Small intestine (tissue), 7 donors: ENCODE measurements around the gene APBB1IP. TPM values are rescaled to one million over a fixed set of nuclear protein-coding genes. Genes with fewer than 3 reads are reported as not detected.
"Not testable (repeated sequence)": the region's sequence is repeated elsewhere in the genome, so short reads cannot be mapped to it uniquely, and the experiment has no call there.

Experiments used
- DNase-seq, 2 donors: peaks; one replicate each; pipeline versions ENCODE4 v3.0.0 to v3.0.0-alpha.2; 2013
- FAIRE-seq: peaks from 2 replicates; lab custom pipeline; 2012; peaks lifted over from hg19 to GRCh38; lab: Jason Lieb, UNC
- H3K27ac ChIP-seq, 3 donors: one replicate each; pipeline ENCODE4 v1.5.1; 2013; ENCODE audit warnings: low read length in 2 of 3, mild to moderate bottlenecking in 2 of 3, control low read depth in 1 of 3, inconsistent platforms in 1 of 3, low read depth in 1 of 3, moderate library complexity in 1 of 3
- H3K27me3 ChIP-seq, 3 donors: one replicate each; pipeline ENCODE4 v1.6.1; 2013; ENCODE audit warnings: low read length in 3 of 3, inconsistent platforms in 1 of 3; ENCODE audit not compliant: control insufficient read depth in 3 of 3, insufficient read depth in 3 of 3
- H3K36me3 ChIP-seq, 3 donors: one replicate each; pipeline ENCODE4 v1.6.1; 2013; ENCODE audit warnings: low read length in 3 of 3, inconsistent platforms in 1 of 3, low read depth in 1 of 3, mild to moderate bottlenecking in 1 of 3, moderate library complexity in 1 of 3; ENCODE audit not compliant: control insufficient read depth in 3 of 3, insufficient read depth in 2 of 3
- H3K4me1 ChIP-seq, 3 donors: one replicate each; pipeline ENCODE4 v1.6.1; 2013; ENCODE audit warnings: low read length in 2 of 3, inconsistent platforms in 1 of 3, low read depth in 1 of 3, mild to moderate bottlenecking in 1 of 3, moderate library complexity in 1 of 3; ENCODE audit not compliant: control insufficient read depth in 3 of 3, insufficient read depth in 2 of 3
- H3K4me3 ChIP-seq, 3 donors: one replicate each; pipeline ENCODE4 v1.5.1; 2013; ENCODE audit warnings: low read length in 3 of 3, control low read depth in 1 of 3, inconsistent platforms in 1 of 3, low read depth in 1 of 3, mild to moderate bottlenecking in 1 of 3, moderate library complexity in 1 of 3
- H3K9me3 ChIP-seq, 2 donors: one replicate each; pipeline ENCODE4 v1.6.1; 2013; ENCODE audit warnings: low read depth in 1 of 2, low read length in 1 of 2; ENCODE audit not compliant: control insufficient read depth in 2 of 2, insufficient read depth in 1 of 2
- WGBS, 3 donors: extraction: QIAGEN DNeasy Blood & Tissue Kit; methylation state at CpG; one replicate each; pipeline ENCODE4 v1.1.7; 2013; 5-methylcytosine and 5-hydroxymethylcytosine counted together
- polyA plus RNA-seq, 4 donors: library from polyadenylated mRNA; stranded (reverse) in 3 of 4; unstranded in 1 of 4; fragments of 200-250 nt in 3 of 4; fragments of 120-200 nt in 1 of 4; gene quantifications; one replicate each; pipeline versions ENCODE4 v1.2.1 to v1.2.3, GENCODE V29; 2013
- donor health status: healthy with polysubstance abuse.
- donor health status: control.
- donor health status: control.
- donor health status: Bipolar disorder and iron deficiency.
- donor health status: healthy.

Gene APBB1IP
- polyA plus RNA-seq, 4 donors = 1.1 to 4.6 (median 2.9) TPM

DNA sequence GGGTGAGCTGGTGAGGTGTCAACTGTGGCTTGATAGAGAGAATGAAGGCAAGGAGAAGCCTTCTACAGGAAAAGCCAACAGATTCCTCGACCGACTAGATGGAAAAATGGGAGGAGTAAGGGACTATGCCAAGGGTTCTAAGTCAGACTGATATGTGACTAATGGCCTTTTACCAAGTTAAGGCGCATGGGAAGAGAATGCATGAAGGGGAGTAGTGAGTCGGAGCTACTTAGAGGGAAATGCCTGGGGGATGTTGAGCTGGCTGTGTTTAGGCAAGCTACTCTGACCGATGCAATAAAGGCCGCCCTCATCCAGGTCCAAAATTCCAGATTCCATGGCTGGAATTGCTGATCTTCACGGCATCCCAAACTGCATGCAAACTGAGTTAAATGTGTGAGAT lies 48.2 kb downstream of the APBB1IP start:
- no peak overlapping the region for H3K4me3 ChIP-seq
- 62 to 77% (median 63%) methylated on average over 7 of the region's 7 CpGs for WGBS, 3 donors
- H3K36me3 ChIP-seq = no peaks in the 10 kb centered on the region
- no peak for FAIRE-seq
- no peak for DNase-seq
- H3K27ac ChIP-seq = peak overlapping the region in 1 of 3 donors; percentile 53
- no peaks in the 10 kb centered on the region for H3K27me3 ChIP-seq
- no peaks in the 10 kb centered on the region for H3K4me1 ChIP-seq
- no peaks in the 10 kb centered on the region for H3K9me3 ChIP-seq

- Histone ChIP-seq H3K27me3 (no peaks in the 10 kb centered on the region), H3K4me3 (no peak overlapping the region), H3K4me1 (no peaks in the 10 kb centered on the region), H3K9me3 (no peaks in the 10 kb centered on the region), H3K27ac (peak overlapping the region in 2 of 3 donors; percentile 50 to 89), H3K36me3 (no peaks in the 10 kb centered on the region)
- peak in 1 of 2 donors; percentile 38 for DNase-seq
- no peak for FAIRE-seq
- 23 to 25% (median 24%) methylated on average over 11 of the region's 11 CpGs for whole genome bisulfite sequencing, 3 donors
Observed at GRCh38 chr10:26486990-26487850, 49.1 kb downstream of the APBB1IP start.

DNA sequence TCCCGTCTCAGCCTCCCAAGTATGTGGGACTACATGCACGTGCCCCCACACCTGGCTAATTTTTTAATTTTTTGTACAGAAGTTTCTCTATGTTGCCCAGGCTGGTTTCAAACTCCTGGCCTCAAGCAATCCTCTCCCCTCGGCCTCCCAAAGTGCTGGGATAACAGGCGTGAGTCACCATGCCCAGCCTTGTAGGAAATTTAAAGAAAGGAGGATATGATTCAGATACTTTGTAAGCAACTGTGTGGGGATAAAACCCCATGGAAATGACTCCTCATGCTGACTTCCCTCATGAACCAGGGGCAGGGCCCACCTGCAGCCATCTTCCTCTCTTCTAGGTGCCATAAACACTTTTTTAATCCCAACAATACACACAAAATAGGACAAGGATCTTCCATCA lies 50.2 kb downstream of the APBB1IP start:
- no peak for DNase-seq
- WGBS, 3 donors = 70 to 89% (median 77%) methylated on average over 4 of the region's 4 CpGs
- Histone ChIP-seq H3K9me3 (no peaks in the 10 kb centered on the region), H3K4me3 (no peak overlapping the region), H3K27me3 (no peaks in the 10 kb centered on the region), H3K36me3 (no peaks in the 10 kb centered on the region), H3K27ac (no peak overlapping the region), H3K4me1 (no peaks in the 10 kb centered on the region)
- no peak for FAIRE-seq

DNA sequence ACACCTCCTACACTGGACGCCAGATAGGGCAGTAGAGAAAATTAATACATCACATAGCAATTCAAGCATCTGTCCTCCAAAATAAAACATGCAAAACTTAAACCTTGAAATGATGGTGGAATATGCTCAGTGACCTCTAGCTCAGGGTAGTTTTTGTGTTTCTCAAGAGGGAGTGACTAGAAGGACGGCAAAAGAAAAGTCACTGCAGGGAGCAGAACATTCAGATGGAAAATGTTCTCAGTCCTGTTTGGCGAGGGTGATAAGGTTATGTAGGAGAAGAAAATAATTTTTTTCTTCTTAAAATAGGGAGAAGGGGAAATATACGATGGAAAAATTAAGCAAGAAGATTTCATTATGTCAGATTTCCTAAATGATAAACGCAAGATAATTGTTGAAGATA lies 50.9 kb downstream of the APBB1IP start:
- DNase-seq (no peak), FAIRE-seq (no peak)
- H3K27ac ChIP-seq = no peak overlapping the region
- H3K4me3 ChIP-seq = no peak overlapping the region
- H3K36me3 ChIP-seq = no peaks in the 10 kb centered on the region
- 79 to 82% (median 81%) methylated on average over 5 of the region's 5 CpGs for WGBS, 3 donors
- H3K9me3 ChIP-seq = no peaks in the 10 kb centered on the region
- no peaks in the 10 kb centered on the region for H3K27me3 ChIP-seq
- no peaks in the 10 kb centered on the region for H3K4me1 ChIP-seq

DNA sequence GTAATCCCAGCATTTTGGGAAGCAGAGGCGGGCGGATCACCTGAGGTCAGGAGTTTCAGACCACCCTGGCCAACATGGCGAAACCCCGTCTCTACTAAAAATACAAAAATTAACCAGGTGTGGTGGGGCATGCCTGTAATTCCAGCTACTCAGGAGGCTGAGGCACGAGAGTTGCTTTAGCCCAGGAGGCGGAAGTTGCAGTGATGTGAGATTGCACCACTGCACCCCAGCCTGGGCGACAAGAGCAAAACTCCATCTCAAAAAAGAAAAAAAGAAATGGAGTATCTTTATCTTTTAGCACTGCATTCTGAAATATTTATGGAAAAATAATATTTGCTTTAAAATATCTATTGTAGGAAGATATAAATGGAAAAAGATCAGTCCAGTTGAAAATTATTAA lies 52.2 kb downstream of the APBB1IP start:
- FAIRE-seq, H3K9me3 ChIP-seq, DNase-seq, H3K4me3 ChIP-seq, H3K36me3 ChIP-seq, H3K27ac ChIP-seq, H3K4me1 ChIP-seq, H3K27me3 ChIP-seq: not testable (repeated sequence)
- 91% methylated on average over 7 of the region's 7 CpGs for WGBS, 3 donors

DNA sequence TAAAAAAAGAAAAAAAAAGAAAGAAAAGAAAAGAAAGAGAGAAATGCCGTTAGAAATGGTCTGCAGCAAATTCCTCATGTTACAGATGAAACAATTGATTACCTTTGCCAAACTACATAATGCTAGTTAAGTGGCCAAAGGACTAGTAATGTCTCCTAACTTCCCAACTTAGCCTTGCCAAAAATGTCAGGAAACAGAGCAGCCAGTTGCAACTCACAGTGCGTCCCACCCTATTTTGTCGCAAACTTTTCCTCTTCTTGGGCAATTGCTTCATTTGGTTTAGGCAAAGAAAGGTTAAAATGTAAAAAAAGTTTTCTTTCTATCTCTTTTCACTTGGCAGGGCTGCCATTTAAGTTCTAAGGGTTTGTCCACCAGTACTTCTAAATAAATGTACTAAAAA lies 53.1 kb downstream of the APBB1IP start:
- FAIRE-seq (no peak), DNase-seq (no peak)
- no peaks in the 10 kb centered on the region for H3K9me3 ChIP-seq
- no peaks in the 10 kb centered on the region for H3K36me3 ChIP-seq
- no peak overlapping the region for H3K27ac ChIP-seq
- H3K4me1 ChIP-seq = no peaks in the 10 kb centered on the region
- H3K27me3 ChIP-seq = no peaks in the 10 kb centered on the region
- 85 to 86% (median 85%) methylated on average over 3 of the region's 3 CpGs for WGBS, 3 donors
- H3K4me3 ChIP-seq = no peak overlapping the region

- Histone ChIP-seq H3K4me1 (no peaks in the 10 kb centered on the region), H3K27me3 (no peaks in the 10 kb centered on the region), H3K9me3 (no peaks in the 10 kb centered on the region), H3K27ac (no peak overlapping the region), H3K4me3 (no peak overlapping the region), H3K36me3 (no peaks in the 10 kb centered on the region)
- WGBS, 3 donors = 58 to 74% (median 70%) methylated on average over 3 of the region's 3 CpGs
- FAIRE-seq (no peak), DNase-seq (no peak)
Observed at GRCh38 chr10:26491934-26492333, 53.8 kb downstream of the APBB1IP start.

GRCh38 chr10:26492725-26493124 lies 54.6 kb downstream of the APBB1IP start:
- not testable (repeated sequence) for H3K36me3 ChIP-seq, H3K27me3 ChIP-seq, H3K27ac ChIP-seq, DNase-seq, H3K4me3 ChIP-seq, H3K9me3 ChIP-seq, H3K4me1 ChIP-seq, FAIRE-seq
- WGBS, 3 donors = 59 to 69% (median 62%) methylated on average over 8 to 9 of the region's 9 CpGs
